Suppressor macrophage treated with lipopolysaccharide for 4 hours (primary cell): Measurements from ENCODE around the gene GRID2IP.

Source experiments
- DNase-seq: peaks from one replicate; pipeline ENCODE4 v3.0.0-alpha.2; 2020

Gene GRID2IP

DNA sequence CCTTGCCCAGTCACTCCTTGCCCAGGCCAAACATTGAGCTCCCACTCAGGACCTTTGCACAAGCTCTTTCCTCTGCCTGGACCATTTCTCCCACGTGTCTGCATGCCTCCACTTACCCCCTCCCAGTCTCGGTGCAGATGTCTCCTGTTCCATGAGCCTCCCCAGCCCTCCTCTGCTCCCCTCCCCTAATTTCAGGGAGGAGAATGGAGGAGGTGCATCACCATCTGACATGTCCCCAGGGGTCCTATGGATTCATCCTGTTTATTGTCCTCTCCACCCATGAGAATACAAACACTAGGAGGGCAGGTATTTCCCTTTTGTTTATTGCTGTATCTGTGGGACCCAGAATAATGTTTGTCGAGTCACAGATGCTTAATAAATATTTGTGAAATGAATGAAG lies 8.6 kb upstream of the GRID2IP start:
- no peak for DNase-seq

DNA sequence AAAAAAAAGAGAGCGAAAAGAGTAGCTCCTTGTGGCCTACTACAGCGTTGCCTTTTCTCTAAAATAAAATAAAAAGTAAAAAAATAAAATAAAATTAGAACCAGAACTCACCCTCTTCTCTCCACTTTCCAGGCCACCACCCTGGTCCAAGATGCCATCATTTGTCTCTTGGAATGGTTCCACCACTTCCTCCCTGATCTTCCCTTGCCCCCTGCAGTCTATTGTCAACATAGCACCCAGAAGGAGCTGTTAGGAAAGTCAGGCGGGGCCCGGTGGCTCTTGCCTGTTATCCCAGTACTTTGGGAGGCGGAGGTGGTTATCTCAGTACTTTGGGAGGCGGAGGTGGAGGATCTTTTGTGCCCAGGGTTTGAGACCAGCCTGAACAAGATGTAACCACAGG lies 7.6 kb upstream of the GRID2IP start:
- DNase-seq = peak; percentile 71

DNA sequence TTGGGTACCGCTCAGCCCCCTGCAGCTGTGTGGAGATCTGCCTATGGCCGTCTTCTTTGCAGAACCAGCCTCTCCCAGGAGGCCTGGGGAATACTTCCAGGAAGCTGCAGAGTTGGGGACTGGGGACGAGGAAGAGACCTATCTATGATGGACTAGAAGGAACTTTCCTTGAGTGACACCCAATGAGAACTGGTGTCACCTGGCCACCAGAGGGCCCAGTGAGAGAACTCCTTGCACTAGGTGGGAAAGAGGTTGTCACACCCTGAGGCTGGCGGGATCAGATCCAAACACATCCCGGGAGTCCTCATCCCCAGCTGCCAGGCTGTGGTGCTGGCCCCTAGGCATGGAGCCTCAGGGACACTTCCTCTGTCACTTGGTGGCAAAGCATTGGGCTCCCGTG lies 4.9 kb upstream of the GRID2IP start:
- DNase-seq = no peak

DNA sequence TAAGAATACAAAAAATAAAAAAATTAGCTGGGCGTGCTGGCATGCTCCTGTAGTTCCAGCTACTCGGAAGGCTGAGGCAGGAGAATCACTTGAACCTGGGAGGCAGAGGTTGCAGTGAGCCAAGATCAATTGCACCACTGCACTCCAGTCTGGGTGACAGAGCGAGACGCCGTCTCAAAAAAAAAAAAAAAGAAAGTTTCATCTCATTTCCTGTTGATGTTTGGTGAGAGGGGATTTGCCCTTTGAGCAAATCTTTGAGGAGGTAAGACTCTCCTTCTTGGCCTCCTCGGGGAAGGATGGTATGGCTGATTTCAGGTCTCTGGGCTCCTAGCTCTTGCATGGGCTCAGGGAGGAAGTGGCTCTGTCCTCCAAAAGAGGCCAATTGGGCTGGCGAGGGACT lies 3.6 kb upstream of the GRID2IP start:
- no peak for DNase-seq

DNA sequence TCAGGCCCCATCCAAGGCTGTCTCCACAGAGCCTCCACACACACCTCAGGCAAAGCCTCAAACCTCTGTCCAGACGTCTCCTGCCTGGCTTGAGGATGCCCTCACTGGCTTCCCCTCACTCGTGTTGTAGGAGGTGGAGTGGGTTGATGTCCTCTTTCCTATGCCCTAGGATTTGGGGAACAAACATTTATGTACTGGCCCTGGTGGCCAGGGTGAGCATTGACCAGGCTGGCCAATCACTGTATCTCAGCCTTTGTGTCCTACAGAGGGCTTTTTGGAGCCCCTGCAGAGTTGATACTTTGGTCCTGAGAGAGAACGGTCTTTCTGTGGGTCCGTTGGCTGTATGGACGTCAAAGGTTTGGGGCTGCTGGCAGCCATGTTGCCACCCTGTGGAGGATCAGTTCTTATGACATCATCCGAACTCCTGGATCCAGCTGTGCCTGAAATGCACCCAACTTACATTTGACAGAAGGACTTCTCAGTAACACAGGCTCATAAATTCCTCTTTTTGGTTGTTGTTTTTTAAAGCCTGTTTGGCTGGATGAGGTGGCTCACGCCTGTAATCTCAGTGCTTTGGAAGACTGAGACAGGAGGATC lies 2.3 kb upstream of the GRID2IP start:
- no peak for DNase-seq

DNA sequence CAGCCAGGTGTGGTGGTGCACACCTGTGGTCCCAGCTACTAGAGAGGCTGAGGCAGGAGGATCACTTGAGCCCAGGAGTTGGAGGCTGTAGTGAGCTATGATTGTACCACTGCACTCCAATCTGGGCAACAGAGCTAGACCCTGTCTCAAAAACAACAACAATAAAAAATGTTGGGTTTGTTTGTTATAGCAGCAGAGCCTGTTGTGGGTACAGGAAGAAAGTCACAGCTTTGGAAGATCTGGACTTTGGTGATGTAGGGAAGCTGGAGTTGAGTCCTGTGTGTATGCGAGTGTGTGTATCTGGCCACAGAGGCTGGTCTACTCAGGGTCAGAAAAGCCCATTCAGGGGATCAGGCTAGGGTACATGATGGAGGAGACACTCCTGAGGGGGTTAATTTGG lies 3.9 kb downstream of the GRID2IP start:
- no peak for DNase-seq

DNA sequence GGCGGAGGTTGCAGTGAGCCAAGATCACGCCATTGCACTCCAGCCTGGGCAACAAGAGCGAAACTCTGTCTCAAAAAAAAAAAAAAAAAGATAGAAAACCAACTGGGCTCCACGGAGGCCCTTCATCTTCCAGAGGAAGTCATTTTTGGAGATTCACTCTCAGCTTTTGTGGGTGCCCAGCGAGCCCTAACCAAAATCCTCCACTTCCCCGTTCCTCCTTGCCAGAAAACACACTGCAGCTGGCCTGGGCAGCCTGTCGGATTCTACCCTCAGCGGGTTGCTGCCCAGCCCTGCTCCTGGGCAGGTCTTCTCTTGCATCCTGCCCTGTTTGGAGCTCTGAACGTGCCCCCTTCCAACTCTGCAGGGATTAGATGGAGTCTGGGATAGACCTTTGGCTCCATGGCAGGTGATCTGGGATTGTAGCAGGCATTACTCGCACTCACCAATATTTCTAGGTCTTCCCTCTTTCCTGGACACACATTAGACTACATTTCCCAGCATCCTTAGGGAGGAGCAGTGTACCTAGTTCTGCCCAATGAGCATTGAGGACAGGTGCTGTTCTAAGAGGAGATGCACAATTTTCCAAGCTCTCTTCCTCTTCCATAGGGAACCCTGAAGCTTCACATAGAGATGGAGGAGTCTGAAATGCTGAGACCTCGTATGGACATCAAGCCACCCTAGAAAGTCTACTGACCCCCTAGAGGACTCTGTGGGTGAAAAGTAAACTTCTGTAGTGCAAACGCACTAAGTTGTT lies 4.6 kb downstream of the GRID2IP start:
- DNase-seq = no peak

DNA sequence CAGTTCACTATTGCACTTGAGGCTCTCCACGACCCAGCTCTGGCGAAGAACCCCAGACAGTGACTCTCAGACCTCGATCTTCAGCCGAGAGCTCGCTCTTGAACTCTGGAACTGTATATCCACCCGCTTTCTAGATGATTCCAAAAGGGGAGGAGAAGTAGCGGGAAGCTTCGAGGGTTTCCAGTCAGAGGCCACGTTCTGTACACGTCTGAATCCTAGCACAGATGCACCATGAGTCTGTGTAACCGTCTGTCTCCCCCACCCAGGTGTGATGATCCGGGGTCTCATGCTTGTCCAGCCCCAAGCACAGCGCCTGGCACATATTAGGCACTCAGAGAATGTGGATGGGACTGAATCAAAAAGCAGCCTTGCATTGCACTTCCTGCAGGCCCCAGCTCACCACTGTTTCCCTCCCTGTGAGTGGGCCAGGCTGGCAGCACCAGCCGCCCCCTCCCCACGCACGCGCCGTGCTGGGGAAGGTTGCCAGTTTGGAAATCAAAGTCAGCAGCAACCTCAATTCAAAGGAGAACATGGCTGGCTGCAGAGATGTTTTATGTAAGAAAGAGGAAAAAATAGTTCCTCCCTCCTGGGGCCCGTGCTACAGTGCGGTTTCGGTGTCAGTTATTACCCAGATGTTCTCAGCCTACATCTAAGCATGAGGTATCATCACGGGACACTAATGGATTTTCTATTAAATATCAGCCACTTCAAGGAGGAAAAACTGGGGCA lies 5.7 kb downstream of the GRID2IP start:
- peak; percentile 48 for DNase-seq

DNA sequence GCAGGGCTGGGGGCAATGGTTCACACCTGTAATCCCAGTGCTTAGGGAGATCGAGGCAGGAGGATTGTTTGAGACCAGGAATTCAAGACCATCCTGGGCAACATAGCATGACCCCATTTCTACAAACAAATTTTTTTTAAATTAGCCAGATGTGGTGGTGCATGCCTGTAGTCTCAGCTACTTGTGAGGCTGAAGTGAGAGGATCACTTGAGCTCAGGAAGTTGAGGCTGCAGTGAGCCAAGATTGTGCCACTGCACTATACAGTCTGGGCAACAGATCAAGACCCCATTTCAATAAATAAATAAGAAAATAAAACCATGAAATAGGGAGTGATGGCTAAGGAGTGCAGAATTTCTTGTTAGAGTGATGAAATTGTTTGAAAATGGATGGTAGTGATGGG lies 8.9 kb downstream of the GRID2IP start:
- no peak for DNase-seq

DNA sequence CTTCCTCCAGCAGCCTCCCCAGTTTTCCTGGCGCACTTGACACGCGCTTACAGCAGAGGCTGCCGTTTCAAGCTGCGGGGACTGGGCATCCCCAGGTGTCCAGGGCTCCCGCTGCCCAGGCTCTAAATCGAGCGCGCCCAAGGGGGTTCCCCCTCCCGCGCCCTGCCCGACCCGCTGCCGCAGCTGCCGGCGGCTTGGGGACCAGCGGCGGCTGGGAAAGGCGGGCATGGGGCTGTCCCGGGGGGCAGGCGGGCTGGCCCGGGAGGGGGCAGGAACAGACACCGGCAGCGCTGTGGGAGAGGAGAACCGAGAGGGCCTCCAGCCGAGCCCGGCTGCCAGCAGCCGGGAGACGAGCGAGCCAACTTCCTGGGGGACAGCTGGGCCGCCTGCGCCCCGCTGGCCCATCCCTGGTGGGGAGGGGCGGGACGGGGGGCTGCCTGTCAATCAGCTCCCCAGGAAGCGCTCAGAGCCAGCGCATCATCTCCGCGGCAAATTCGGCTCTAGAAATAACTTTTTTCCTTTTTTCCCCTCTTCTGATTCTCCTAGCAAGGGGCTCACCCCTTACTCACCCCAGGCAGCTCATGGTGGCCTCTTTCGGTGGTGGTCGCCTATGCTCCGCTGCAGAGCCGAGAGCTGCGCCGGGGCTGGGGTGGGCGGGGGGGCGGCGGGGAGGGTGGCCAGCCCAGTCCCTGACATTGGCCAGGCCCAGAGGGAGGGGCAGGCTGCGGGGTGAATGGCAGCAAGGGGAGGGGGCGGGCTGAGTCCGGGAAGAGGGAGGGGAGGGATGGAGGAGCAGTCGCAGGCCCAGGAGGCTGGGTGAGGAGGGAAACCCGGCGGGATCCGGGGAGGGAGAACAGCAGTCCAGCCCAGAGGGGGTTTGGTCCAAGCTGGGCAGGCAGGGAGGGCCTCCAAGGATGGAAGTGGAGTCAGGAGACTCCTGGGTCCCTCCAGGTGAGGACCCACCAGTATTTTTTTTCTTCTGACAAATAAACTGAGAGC lies 14.7 kb downstream of the GRID2IP start:
- no peak for DNase-seq

DNA sequence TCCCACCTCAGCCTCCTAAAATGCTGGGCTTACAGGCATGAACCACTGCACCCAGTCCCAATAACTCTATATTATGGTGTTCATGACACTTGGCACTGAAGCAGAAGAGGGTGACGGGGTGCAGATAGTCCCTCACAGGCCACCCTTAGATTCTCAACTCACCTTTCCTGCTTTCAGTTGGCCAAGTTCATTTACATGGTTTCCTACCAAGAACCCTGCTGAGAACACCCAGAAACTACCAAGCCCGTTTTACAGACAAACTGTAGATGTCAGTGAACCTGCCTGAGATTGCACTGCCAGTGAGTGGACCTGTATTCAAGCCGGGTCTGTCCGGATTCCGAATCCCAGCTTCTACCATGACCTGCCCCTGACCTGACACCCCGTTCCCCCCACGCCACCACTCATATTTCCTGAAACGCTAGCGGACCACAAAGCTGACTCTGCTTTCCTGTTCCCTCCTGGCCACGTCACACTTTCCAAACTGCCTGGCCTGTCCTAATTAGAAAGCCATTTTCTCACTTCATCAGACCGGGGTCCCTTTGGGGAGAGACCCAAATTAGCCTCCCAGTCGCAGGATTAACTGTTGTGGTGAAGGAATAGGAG lies 17.3 kb downstream of the GRID2IP start:
- no peak for DNase-seq

DNA sequence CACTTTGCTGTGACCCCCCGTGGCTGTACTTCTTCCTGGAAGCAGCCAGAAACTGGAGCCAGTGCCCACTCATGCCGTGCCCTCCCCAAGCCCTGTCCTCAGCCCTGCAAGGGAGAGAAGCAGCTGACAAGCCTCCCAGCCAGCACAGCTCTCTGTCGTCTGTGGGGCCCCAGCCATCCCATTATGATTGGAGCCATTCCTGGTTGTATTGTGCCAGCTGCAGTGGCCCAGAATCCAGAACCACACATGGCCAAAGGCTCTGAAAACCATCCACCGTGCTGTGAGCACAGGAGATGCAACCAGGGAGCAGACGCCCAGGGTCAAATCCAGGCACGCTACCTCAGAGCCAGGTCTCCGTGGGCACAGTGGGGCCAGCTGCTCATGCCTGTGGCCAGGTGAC lies 18.7 kb downstream of the GRID2IP start:
- DNase-seq = no peak

DNA sequence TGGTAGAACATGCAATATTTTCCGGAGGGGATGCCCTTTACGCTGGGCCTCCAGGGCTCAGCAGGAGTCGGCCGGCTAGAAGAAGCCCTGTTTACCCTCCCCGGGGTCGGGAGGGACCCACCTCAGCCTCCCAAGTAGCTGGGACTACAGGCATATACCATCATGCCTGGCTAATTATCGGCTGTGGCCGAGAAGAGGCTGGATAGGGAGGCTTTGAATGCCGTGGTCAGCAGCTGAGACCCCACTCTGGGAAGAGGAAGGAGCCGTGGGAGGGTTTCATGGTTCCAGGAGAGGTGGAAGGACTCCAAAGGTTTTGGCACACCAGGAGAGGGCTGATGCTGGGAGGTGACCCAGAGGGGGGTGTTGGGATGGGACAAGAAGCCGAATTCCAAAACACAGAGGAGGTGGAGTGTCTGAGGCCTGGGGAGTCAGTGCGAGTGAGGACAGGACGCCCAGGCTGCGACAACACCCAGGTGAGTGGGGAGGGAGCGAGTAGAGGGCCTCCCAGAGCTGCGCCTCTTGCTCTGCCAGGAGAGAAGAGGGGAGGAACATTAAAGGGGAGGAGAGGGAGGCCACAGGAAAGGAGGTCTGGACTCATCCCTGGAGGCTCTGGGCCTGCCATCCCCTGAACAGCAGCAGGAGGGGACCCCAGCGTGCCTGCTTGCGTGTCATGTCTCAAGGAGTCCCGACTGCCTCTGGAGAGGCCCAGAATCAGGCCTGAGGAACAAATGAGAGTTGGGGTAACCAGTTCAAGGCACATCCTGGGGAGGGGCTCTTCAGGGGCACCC lies 19.6 kb downstream of the GRID2IP start:
- no peak for DNase-seq

DNA sequence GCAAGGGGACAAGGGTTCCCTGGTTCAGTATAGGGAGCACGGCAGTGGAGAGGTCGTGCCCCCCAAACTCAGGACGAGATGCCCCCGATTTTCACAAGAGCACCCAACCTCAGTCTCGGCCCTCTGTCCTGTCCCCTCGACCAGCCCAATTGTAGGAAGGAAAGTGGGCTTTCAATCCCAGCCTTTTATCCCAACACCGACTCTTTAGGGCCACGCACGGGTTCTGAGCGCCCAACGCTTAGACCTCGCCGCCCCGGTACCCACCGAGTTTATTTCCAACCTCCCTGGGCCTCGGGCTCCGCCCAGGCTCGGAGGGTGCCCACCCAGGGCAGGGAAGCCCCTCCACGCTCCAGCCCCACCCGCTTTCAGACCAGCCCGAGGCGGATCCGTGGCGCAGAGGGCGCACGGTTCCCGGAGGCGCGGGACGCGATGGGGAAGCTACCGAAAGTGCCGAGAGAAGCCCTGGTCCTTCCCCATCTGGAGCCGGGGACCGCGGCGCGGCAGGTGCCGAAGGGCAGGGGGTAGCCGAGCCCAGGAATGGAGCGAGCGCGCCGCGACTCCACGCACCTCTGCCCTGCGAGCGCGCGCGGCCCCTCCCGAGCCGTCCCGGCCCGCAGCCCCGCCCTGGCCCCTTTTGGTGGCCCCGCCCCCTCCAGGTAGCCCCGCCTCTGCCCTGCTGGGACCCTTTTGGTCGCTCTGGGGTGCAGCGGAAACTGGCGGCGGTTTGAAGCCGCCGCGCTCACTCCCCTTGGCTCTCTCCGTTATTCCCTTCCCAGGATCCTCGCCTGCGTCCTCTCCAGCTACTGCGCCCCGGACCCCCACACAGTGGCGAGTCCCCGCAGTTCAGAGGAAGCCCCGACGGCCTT lies 20.4 kb downstream of the GRID2IP start:
- DNase-seq = no peak

DNA sequence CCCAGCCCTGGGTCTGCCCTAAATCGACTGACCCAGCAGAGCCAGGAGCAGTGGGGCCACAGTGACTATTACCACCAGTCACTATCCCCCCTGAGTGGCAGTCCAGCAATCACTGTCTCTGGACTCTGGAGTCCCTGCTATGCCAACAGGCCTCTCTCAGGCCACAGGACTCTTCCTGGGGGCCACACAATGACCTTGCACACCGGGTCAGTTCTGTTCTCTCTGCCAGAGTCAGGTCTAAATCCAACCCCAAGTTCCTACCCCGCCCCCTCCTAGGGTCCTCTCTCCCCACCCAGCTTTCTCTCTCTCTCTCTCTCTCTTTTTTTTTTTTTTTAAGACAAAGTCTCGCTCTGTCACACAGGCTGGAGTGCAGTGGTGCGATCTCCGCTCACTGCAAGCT lies 21.6 kb downstream of the GRID2IP start:
- DNase-seq = no peak

DNA sequence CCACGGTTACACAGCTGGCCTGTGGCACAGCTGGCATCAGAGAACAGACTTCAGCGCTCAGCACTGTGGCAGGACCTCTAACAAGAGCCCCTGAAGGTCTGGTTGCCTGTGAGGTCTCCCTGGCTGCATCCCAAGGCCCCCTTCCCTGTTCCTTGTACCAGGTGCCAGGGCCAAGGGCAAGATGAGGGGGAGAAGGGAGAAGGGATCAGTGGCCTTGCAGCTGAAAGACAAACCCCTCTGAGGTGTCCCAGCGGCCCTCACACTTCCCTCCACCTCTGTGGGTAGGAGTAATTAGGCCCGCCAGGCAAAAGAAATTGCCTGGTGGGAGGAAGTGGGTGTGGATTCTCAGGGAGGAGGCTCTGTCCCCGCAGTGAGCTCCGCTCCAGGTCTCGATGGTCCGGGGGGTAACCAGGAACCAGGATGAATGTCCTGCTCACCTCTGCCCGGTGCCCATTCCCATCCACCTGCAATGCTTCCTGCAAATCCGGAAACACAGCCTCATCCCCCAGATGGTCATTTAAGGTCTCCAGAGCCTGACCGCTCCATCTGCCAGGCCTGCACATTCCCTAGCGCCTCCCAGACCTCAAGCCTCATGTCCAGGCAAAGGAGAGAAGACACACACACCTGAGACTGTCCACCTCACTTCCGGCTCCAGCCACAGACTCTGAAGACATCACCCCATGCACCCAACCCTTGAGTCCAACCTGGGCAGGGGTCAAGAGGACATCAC lies 22.7 kb downstream of the GRID2IP start:
- no peak for DNase-seq

DNA sequence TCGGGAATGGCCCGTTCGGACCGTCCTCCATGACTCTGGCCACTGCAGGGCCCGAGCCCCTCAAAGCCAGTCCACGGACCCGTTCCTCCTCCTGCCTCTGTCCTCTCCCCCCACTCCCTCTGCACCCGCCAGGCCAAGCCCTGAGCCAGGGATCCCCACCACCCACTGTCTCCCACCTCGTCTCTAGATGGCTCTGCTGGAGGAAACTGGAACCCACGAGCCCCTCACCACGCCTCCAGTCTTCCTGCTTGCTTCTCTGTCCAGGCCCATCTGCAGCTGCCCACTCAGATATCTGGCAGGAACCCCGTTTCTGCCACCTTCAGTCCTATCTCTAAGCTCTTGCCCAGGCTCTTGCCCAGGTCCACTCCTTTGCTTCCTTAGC lies 24.3 kb downstream of the GRID2IP start:
- DNase-seq = no peak

DNA sequence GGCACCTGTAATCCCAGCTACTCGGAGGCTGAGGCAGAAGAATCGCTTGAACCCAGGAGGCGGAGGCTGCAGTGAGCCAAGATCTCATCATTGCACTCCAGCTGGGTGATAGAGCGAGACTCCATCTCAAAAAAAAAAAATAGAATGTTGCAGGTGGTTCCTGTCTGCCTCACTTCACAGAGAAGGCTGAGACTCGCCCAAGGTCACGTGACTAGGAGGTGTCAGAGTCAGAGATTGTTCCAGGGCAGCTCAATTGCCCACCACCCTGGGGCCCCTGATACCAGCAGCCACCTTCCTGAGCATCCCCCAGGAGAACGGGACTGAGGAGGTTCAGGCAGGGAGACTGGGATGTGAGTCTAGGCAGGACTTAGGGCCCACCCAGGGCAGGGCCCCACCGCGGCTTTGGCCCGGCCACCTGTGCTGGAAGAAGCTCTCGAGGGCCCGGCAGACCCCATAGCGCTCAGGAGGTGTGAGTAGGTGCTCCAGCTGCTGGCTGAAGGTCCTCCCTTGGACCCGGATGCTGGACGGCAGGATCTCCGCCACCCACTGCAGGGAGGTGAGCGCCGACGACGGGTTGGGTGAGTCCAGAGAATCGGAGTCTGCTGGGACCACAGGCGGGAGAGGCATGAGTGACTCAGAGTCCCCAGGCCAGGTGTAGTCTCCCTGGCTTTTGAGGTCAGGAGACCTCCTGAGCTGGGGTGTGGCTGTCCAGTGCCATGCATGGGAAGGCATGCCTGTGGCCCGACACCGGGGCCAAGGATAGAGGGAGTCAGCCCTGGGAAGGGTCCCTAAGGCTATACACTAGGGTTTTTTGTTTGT lies 30.9 kb downstream of the GRID2IP start:
- DNase-seq = no peak

DNA sequence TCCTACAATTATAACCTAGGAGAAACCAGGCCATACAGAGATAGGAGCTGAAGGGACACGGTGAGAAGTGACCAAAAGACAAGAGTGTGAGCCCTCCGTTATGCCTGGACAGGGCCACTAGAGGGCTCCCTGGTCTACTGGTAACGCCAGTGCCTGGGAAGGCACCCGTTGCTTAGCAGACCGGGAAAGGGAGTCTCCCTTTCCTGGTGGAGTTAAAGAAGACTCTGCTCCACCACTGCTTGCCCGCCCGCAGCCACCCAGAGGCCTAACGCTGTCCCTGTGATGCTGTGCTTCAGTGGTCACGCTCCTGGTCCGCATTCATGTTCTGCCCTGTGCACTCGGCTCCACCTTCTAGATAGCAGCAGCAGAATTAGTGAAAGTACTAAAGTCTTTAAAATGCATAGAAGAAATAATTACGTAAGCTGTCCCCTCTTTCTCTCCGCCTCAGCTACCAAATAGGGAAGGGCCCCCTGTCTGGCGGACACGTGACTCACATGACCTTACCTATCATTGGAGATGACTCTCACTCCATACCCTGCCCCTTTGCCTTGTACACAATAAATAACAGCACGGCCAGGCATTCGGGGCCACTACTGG lies 34.8 kb downstream of the GRID2IP start:
- peak; percentile 83 for DNase-seq
